GM21528 (cell line): ENCODE data around the gene TNFSF13.

Source experiments
- ATAC-seq: cut with Tn5 transposase; IDR thresholded peaks from one replicate; pipeline ENCODE4 v1.9.1; 2021; ENCODE audit warnings: mild to moderate bottlenecking, moderate library complexity; ENCODE audit not compliant: unreplicated experiment, low FRiP score

The TNFSF13 gene

DNA sequence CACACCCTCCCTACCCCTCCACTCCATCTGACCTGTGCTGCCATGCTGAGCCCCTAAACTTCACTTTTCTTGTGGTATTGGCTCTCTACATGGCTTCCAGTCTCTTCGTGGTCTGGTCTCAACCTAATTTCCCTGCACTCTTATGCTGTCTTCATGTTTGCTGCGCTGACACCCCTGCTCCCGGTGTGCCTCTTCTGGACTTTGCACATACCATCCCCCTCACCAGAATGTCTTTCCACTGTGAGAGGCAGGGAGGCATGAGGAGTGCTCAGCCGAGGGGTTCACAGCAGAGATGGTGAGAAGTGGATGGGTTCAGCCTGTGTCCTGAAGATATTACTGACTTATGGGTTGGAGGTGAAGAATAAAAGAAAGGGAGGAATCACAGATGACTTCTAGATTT is 7.2 kb upstream of the TNFSF13 start:
- no peak for ATAC-seq

DNA sequence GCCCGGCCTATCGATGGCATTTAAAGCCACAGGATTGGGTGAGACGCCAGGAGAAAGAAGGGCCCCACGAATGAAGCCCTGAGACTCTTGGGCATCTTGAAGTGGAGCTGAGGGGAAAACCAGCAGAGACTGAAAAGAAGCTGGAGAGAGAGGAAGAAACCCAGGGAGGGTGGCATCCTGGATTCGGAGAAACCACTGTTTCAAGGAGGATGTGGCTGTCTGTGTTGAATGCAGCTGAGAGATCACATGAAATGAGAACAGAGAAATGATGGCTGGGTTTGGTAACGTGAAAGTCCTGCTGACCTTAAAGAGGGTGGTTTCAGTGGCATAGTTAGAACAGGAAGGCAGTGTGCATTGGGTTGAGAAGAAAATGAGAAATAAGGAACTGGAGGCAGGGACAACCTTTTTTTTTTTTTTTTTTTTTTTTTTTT is 5.9 kb upstream of the TNFSF13 start:
- no peak for ATAC-seq

DNA sequence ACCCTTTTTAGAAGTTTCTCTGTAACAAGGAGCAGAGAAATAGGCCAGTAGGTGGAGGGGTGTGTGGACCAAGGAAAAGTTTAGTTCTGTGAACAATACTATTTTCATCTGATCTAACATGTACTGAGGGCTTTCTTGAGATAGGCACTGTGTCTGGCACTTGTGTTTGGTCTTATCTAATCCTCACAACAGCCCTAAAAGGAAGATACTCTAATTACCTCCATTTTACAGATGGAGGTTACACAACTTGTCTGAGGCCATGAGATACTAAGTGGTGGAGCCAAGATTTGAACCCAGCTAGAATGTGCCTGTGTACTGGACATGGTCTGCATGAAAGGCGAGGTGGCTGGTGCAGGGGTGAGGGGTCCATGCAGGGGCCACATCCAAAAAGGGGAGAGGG is 5.2 kb upstream of the TNFSF13 start:
- no peak for ATAC-seq

DNA sequence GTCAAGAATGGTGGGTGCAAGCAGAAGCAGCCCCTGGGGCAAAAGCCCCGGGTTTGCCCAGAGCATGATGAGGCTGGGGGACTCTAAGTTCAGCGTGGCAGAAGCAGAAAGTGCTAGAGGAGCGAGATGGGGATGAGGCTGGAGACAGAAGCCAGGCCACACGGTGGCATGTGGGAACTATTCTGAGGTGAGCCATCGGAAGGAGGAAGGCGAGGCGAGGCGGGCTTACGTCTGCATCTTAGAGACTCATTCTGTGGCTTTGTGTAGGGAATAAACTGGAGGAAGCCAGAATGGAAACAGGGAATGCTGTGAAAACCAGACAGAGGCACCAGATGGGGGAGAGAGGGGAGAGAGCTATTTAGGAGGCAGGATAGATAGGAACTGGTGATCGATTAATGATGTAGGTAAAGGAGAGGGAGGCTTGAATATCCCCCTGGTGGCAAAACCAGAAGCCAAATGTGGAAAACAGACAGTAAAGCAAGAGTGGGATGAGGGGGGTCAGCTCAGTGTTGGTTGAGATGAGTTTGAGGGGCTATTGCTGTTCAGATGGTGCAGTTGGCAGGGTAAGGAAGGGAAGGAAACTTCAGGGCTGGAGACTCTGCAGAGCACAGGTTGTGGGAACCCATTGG is 3.1 kb upstream of the TNFSF13 start:
- ATAC-seq = no peak

DNA sequence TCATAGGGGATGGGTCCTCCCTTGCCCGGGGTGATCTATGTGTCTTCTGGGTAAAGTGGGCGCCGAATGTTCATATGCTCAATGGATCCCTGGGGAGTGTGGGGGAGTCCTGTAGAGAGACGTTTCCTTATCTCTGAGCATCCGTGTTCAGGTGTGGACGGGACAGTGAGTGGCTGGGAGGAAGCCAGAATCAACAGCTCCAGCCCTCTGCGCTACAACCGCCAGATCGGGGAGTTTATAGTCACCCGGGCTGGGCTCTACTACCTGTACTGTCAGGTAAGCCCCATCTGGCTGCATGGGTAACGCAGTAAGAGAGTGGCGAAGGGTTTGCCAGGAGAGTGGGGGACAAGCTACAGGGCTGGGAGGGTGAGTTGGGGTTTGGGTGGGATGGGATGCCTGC is 1.9 kb upstream of the TNFSF13 start:
- ATAC-seq = no peak

DNA sequence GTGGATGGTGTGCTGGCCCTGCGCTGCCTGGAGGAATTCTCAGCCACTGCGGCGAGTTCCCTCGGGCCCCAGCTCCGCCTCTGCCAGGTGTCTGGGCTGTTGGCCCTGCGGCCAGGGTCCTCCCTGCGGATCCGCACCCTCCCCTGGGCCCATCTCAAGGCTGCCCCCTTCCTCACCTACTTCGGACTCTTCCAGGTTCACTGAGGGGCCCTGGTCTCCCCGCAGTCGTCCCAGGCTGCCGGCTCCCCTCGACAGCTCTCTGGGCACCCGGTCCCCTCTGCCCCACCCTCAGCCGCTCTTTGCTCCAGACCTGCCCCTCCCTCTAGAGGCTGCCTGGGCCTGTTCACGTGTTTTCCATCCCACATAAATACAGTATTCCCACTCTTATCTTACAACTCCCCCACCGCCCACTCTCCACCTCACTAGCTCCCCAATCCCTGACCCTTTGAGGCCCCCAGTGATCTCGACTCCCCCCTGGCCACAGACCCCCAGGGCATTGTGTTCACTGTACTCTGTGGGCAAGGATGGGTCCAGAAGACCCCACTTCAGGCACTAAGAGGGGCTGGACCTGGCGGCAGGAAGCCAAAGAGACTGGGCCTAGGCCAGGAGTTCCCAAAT is 1.3 kb upstream of the TNFSF13 start:
- ATAC-seq = no peak

DNA sequence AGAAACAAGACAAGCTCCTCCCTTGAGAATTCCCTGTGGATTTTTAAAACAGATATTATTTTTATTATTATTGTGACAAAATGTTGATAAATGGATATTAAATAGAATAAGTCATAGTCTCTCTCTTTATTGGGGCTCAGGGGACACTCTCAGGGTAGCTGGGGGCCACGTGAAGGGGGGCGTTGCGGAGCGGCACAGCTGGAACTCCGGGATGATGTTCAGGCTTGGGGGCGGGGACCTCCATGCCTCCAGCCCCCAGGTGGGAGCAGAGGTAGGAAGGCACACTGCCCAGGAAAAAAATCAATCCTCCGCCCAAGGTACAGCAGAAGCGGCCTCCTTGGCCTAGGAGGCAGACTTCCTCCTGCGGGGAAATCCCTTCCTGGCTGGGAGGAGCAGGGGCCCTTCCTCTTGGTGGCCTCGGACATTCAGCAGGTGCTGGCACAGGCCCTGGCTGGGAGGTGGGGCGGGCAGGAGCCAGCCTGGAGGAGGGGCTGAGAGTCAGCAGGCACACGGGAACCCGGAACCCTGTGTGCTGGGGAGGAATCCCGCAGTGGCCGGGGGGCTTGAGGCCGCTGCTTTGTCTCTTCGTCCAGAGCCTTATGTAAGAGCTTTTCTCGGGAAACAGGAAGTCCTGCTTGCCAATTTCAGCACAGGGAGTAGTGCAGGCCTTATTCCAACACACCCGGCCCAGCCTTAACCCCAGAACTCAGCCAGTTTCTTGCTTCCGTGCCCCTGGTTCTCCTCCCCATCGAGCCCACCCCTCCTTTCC is 591 bp upstream of the TNFSF13 start:
- no peak for ATAC-seq

DNA sequence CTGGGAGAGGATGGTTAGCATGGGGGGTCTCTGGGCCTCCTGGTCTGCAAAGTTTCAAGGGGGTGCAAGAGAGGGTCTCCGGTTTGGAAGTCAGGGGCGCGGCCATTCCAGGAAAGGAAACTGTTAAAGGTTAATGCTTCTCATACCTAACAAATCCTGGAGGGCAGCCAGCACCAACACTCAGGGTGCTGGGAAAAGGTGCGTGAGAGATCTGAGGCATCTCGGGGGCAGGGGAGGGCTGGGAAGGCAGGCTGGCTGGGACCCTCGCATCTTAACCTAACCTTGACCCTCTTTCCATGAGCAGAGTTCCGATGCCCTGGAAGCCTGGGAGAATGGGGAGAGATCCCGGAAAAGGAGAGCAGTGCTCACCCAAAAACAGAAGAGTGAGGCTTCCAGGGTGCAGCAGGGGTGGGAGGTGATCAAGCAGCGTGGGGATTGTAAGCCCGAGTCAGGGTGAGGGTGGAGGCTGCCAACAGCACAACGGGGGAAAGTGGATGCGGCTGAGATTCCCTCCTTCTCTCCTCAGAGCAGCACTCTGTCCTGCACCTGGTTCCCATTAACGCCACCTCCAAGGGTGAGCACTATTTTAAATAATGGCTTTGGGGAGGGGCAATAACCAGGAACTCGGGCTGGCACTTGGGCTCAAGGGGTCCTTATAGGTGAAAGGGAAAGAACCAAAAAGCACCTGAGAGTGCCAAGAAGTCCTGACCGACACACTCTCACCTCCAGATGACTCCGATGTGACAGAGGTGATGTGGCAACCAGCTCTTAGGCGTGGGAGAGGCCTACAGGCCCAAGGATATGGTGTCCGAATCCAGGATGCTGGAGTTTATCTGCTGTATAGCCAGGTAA is 996 bp downstream of the TNFSF13 start:
- ATAC-seq = no peak

DNA sequence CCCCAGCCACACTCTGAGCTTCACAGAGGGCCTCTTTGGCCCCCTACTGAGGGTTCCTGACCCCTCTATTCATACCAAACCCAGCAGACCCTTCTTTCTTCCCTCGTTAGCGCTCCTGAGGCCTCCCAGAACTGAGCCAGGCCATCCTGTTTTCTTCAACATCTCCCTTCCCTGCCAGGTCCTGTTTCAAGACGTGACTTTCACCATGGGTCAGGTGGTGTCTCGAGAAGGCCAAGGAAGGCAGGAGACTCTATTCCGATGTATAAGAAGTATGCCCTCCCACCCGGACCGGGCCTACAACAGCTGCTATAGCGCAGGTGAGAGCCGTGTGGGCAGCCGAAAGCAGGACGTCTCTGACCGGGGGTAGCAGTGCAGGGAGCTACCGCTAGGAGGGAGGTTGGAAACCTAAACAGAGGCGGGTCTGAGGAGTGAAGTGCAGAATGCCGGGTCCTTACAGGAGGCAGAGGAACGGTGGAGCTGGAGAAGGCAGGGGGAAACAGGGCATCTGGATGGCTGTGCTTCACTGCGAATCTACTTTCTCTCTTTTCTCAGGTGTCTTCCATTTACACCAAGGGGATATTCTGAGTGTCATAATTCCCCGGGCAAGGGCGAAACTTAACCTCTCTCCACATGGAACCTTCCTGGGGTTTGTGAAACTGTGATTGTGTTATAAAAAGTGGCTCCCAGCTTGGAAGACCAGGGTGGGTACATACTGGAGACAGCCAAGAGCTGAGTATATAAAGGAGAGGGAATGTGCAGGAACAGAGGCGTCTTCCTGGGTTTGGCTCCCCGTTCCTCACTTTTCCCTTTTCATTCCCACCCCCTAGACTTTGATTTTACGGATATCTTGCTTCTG is 1.9 kb downstream of the TNFSF13 start:
- ATAC-seq = no peak

DNA sequence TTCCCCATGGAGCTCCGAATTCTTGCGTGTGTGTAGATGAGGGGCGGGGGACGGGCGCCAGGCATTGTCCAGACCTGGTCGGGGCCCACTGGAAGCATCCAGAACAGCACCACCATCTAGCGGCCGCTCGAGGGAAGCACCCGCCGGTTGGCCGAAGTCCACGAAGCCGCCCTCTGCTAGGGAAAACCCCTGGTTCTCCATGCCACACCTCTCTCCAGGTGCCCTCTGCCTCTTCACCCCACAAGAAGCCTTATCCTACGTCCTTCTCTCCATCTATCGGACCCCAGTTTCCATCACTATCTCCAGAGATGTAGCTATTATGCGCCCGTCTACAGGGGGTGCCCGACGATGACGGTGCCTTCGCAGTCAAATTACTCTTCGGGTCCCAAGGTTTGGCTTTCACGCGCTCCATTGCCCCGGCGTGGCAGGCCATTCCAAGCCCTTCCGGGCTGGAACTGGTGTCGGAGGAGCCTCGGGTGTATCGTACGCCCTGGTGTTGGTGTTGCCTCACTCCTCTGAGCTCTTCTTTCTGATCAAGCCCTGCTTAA is 2.6 kb downstream of the TNFSF13 start:
- peak; percentile 45 for ATAC-seq

DNA sequence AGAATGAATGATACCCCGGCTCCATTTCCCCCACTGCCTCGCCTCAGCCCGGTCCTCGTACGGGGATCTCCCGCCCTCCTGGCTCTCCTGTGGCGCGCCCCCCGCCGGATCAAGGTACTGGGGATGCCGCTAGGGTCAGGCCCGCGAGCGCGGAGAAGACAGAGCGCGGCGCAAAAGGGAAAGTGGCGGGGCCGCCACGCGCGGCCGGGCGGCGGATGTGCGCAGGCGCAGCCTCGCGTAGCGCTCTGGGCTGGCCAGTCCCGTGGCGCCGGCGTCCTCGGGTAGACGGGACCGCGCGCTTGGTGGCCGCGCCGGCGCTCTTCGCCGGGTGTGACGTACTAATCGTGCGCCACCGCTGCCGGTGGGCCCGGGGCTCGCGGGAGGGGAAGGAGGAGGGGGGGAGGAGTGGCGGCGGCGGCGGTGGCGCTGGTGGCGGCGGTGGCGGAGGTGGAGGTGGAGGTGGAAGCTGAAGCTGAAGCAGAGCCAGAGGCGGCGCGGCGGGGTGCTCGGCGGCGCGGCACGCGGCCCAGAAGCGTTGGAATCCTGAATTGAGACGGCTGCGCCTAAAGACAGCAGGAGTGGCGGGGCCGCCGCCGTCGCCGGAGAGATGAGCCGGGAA is 3.1 kb downstream of the TNFSF13 start, which contains the start of gene SENP3:
SENP3 (plus strand) TSS at position 331 of the 619 bp plus-strand sequence. CDS start 1,158 bp downstream, outside the sequence.
- ATAC-seq = peak; percentile 43

DNA sequence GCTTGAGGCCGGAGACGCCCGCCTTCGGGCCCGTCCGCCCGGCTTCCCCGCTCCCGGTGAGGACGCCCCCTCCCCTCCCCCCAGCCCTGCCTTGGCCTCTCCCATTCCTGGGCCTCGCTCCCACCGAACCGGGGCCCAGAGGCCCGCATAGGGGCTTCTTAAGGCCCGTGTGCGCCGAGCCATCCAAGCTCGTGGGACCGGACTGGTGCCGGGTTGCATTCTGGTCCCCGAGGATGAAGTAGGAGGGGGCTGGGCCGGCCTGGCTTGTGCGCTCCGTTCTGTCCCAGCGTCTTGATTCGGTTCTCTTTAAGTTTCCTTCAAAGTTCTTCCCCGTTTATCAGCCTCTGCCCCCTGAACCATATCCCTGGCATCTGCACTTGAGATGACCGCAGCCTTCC is 3.7 kb downstream of the TNFSF13 start:
- ATAC-seq = no peak

DNA sequence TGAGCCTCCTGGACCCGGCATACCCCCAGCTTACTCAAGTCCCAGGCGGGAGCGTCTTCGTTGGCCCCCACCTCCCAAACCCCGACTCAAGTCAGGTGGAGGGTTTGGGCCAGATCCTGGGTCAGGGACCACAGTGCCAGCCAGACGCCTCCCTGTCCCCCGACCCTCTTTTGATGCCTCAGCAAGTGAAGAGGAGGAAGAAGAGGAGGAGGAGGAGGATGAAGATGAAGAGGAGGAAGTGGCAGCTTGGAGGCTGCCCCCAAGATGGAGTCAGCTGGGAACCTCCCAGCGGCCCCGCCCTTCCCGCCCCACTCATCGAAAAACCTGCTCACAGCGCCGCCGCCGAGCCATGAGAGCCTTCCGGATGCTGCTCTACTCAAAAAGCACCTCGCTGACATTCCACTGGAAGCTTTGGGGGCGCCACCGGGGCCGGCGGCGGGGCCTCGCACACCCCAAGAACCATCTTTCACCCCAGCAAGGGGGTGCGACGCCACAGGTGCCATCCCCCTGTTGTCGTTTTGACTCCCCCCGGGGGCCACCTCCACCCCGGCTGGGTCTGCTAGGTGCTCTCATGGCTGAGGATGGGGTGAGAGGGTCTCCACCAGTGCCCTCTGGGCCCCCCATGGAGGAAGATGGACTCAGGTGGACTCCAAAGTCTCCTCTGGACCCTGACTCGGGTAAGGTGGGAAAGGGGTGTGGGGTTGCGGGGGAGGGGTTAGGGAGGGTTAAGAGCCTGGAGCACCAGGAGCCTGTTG is 4.7 kb downstream of the TNFSF13 start:
- ATAC-seq = no peak

DNA sequence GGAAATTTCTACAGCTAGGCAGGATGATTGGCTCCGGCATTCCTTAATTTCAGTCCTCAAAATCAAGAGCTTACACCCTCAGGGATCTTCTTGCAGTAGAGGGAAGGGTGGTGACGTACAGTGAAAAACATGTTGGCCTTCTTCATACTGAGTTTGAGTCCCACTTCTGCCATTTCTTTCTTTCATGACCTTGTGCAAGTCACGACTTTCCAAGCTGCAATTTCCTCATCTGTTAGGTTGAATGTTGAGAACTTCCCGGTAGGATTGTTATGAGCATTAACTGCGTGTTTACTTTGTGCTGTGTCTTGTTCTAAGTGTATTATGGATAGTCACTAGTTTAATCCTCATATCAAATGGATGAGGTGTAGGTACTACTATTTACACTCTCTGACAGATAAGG is 11.0 kb downstream of the TNFSF13 start:
- ATAC-seq = no peak

DNA sequence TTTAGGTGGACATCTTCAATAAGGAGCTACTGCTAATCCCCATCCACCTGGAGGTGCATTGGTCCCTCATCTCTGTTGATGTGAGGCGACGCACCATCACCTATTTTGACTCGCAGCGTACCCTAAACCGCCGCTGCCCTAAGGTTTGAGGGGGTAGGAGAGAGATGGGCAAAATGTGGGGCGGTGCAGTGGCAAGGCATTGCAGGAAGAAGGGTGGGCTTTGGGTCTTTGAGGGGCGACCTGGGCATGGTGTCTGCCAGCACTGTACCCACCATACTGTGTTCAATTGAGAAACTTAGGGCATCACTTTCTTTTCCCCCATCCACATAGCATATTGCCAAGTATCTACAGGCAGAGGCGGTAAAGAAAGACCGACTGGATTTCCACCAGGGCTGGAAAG is 11.8 kb downstream of the TNFSF13 start:
- no peak for ATAC-seq

DNA sequence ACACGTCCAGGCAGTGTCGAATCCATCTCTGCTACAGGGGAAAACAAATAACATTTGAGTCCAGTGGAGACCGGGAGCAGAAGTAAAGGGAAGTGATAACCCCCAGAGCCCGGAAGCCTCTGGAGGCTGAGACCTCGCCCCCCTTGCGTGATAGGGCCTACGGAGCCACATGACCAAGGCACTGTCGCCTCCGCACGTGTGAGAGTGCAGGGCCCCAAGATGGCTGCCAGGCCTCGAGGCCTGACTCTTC is 13.7 kb downstream of the TNFSF13 start:
- ATAC-seq = no peak

DNA sequence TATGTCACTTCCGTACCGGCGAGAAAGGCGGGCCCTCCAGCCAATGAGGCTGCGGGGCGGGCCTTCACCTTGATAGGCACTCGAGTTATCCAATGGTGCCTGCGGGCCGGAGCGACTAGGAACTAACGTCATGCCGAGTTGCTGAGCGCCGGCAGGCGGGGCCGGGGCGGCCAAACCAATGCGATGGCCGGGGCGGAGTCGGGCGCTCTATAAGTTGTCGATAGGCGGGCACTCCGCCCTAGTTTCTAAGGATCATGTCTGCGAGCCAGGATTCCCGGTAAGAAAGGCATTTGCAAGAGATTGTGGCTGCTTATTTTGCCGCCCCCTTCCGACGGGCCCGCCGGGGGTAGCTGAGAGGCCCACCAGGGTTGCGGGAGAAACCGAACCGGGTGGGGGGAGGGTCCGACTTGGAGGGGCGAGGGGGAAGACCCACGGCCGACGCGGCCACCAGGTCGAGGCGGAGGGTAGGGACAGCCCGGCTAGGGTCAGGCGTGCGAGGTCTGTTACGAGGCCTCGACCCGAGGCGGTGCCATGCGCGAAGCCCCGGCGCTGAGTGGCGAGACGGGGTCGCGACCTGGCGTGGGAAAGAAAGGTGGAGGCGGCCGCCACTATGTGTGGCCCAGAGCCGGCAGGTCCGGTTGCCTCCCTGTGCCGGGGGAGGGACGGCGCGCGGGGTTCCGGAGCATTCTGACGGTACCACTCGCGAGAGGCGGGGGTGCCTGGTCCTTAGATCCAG is 14.2 kb downstream of the TNFSF13 start:
- ATAC-seq = peak; percentile 82
